H1 (cell line): ENCODE measurements around the gene BCKDHB. TPM values are rescaled to one million over a fixed set of nuclear protein-coding genes. Genes with fewer than 3 reads are reported as not detected.

Source experiments
- CTCF ChIA-PET: fragments of 300-600 bp; sonication (Branson Sonifier 250); formaldehyde crosslinking; loops from one replicate; lab custom pipeline; 2021; ENCODE audit not compliant: partially characterized antibody; lab: Charles Lee
- POLR2A ChIA-PET: fragments of 300-600 bp; sonication (Branson Sonifier 250); formaldehyde crosslinking; loops from one replicate; lab custom pipeline; 2021; ENCODE audit warnings: inconsistent platforms; ENCODE audit not compliant: partially characterized antibody; lab: Charles Lee
- DNase-seq, 2 experiments: peaks; one replicate each; pipeline versions ENCODE4 v3.0.0 to v3.0.0-alpha.2; 2010 to 2022; ENCODE audit warnings: low spot score in 2 of 2, low read depth in 1 of 2, mixed read lengths in 1 of 2
- FAIRE-seq: peaks from 2 replicates; lab custom pipeline; 2011; peaks lifted over from hg19 to GRCh38; lab: Jason Lieb, UNC
- H2AFZ ChIP-seq: 2 replicates; pipeline ENCODE4 v1.8.1; 2012; ENCODE audit warnings: low read length, inconsistent platforms
- H2AK5ac ChIP-seq: 2 replicates; pipeline ENCODE4 v1.6.1; 2013; ENCODE audit warnings: low read depth, low read length
- H2BK120ac ChIP-seq: replicated peaks from 2 replicates; pipeline ENCODE3; 2013; ENCODE audit warnings: low read depth, low read length, inconsistent platforms
- H2BK12ac ChIP-seq: 2 replicates; pipeline ENCODE4 v1.6.1; 2013; ENCODE audit warnings: low read depth, low read length
- H2BK15ac ChIP-seq: 2 replicates; pipeline ENCODE4 v1.6.1; 2013; ENCODE audit warnings: low read length
- H2BK20ac ChIP-seq: 2 replicates; pipeline ENCODE4 v1.6.1; 2013; ENCODE audit warnings: low read length
- H2BK5ac ChIP-seq: 2 replicates; pipeline ENCODE4 v1.6.1; 2013; ENCODE audit warnings: low read depth, low read length
- H3K14ac ChIP-seq: 2 replicates; pipeline ENCODE4 v1.6.1; 2013; ENCODE audit warnings: inconsistent platforms; ENCODE audit not compliant: insufficient read length
- H3K18ac ChIP-seq: 2 replicates; pipeline ENCODE4 v1.6.1; 2013; ENCODE audit warnings: low read length; ENCODE audit errors: extremely low read depth
- H3K23ac ChIP-seq: 2 replicates; pipeline ENCODE4 v1.6.1; 2013; ENCODE audit warnings: inconsistent platforms; ENCODE audit not compliant: insufficient read length
- H3K23me2 ChIP-seq: 2 replicates; pipeline ENCODE4 v1.6.1; 2013; ENCODE audit warnings: low read depth, low read length
- H3K27ac ChIP-seq: 2 replicates; pipeline ENCODE4 v1.6.1; 2011; ENCODE audit warnings: low read depth, low read length, inconsistent platforms
- H3K27me3 ChIP-seq, 4 experiments: replicated peaks in 1 of 4; 1 replicate in 1 of 4; 2 replicates in 3 of 4; pipeline versions ENCODE4 v1.6.1 to v1.8.1; 2011 to 2013; ENCODE audit warnings: low read length in 3 of 4, mild to moderate bottlenecking in 3 of 4, inconsistent platforms in 2 of 4, mixed read lengths in 2 of 4, moderate library complexity in 1 of 4; ENCODE audit not compliant: control insufficient read depth in 3 of 4, insufficient read depth in 3 of 4; ENCODE audit errors: extremely low read depth in 1 of 4
- H3K36me3 ChIP-seq, 4 experiments: 2 replicates each; pipeline versions ENCODE4 v1.6.1 to v1.8.1; 2011 to 2013; ENCODE audit warnings: mild to moderate bottlenecking in 4 of 4, low read length in 3 of 4, moderate library complexity in 2 of 4, control low read depth in 1 of 4, inconsistent platforms in 1 of 4; ENCODE audit not compliant: insufficient read depth in 4 of 4, control insufficient read depth in 2 of 4
- H3K4ac ChIP-seq: replicated peaks from 2 replicates; pipeline ENCODE3; 2013; ENCODE audit warnings: low read length, low read depth, mixed read lengths, inconsistent platforms; ENCODE audit not compliant: insufficient read length
- H3K4me1 ChIP-seq, 4 experiments: replicated peaks in 1 of 4; 1 replicate in 1 of 4; 2 replicates in 3 of 4; pipeline versions ENCODE4 v1.6.1 to v1.8.1; 2011 to 2013; ENCODE audit warnings: low read length in 3 of 4, inconsistent platforms in 2 of 4, mixed read lengths in 1 of 4; ENCODE audit not compliant: insufficient read depth in 4 of 4, control insufficient read depth in 3 of 4
- H3K4me2 ChIP-seq, 2 experiments: 2 replicates each; pipeline versions ENCODE4 v1.6.1 to v1.8.1; 2011 to 2013; ENCODE audit warnings: low read depth in 2 of 2, low read length in 2 of 2, control low read depth in 1 of 2, inconsistent platforms in 1 of 2, mild to moderate bottlenecking in 1 of 2; ENCODE audit not compliant: insufficient read depth in 1 of 2
- H3K4me3 ChIP-seq, 4 experiments: fragments of 200-600, 300-600 bp in 1 of 4; sonication (generic), shearing (Covaris generic), sonication (Bioruptor Twin) in 1 of 4; 2 replicates each; pipeline versions ENCODE4 v1.5.1 to v1.8.1; 2011 to 2016; ENCODE audit warnings: low read length in 4 of 4, low read depth in 3 of 4, control low read depth in 2 of 4, inconsistent platforms in 2 of 4, mild to moderate bottlenecking in 2 of 4, mixed read lengths in 1 of 4, moderate library complexity in 1 of 4; ENCODE audit not compliant: insufficient read depth in 2 of 4; ENCODE audit errors: extremely low read depth in 1 of 4
- H3K56ac ChIP-seq: replicated peaks from 2 replicates; pipeline ENCODE3; 2013; ENCODE audit warnings: low read depth, mild to moderate bottlenecking, mixed read lengths, low read length, inconsistent platforms; ENCODE audit not compliant: insufficient read length
- H3K79me1 ChIP-seq: 2 replicates; pipeline ENCODE4 v1.6.1; 2013; ENCODE audit warnings: low read depth, low read length, control low read depth
- H3K79me2 ChIP-seq, 2 experiments: 2 replicates each; pipeline versions ENCODE4 v1.6.1 to v1.8.1; 2012 to 2013; ENCODE audit warnings: low read length in 2 of 2, mild to moderate bottlenecking in 2 of 2, inconsistent platforms in 1 of 2; ENCODE audit not compliant: insufficient read depth in 2 of 2, control insufficient read depth in 1 of 2
- H3K9ac ChIP-seq, 4 experiments: replicated peaks in 1 of 4; 1 replicate in 1 of 4; 2 replicates in 3 of 4; pipeline versions ENCODE4 v1.6.1 to v1.8.1; 2011 to 2013; ENCODE audit warnings: low read depth in 3 of 4, low read length in 3 of 4, control low read depth in 2 of 4, mild to moderate bottlenecking in 2 of 4, moderate library complexity in 2 of 4, inconsistent platforms in 1 of 4; ENCODE audit errors: extremely low read depth in 1 of 4
- H3K9me3 ChIP-seq, 2 experiments: 2 replicates each; pipeline versions ENCODE4 v1.6.1 to v1.8.1; 2012 to 2013; ENCODE audit warnings: mild to moderate bottlenecking in 2 of 2, moderate library complexity in 2 of 2, control low read depth in 1 of 2, inconsistent platforms in 1 of 2, low read depth in 1 of 2, low read length in 1 of 2, mixed read lengths in 1 of 2; ENCODE audit not compliant: insufficient read depth in 2 of 2
- H4K20me1 ChIP-seq, 2 experiments: replicated peaks in 1 of 2; 2 replicates each; pipeline versions ENCODE3 to v1.8.1; 2011 to 2013; ENCODE audit warnings: inconsistent platforms in 2 of 2, low read length in 2 of 2, mild to moderate bottlenecking in 1 of 2; ENCODE audit not compliant: insufficient read depth in 2 of 2, control insufficient read depth in 1 of 2
- H4K5ac ChIP-seq: 2 replicates; pipeline ENCODE4 v1.6.1; 2013; ENCODE audit warnings: low read length, low read depth, mixed read lengths, inconsistent platforms; ENCODE audit not compliant: insufficient read length
- H4K8ac ChIP-seq: 2 replicates; pipeline ENCODE4 v1.8.0; 2013; ENCODE audit warnings: mild to moderate bottlenecking, moderate library complexity, low read length, inconsistent platforms; ENCODE audit not compliant: insufficient read depth; ENCODE audit errors: extremely low read depth
- H4K91ac ChIP-seq: replicated peaks from 2 replicates; pipeline ENCODE3; 2013; ENCODE audit warnings: low read length, mixed read lengths, inconsistent platforms; ENCODE audit not compliant: insufficient read length
- BACH1 ChIP-seq: IDR thresholded peaks from 2 replicates; pipeline ENCODE4 v1.6.1; 2012; ENCODE audit warnings: low read length, improper control_type of control experiment
- BCL11A ChIP-seq, 2 experiments: IDR thresholded peaks; one replicate each; pipeline ENCODE4 v1.6.1; 2011; ENCODE audit warnings: low read depth in 2 of 2, low read length in 2 of 2, mild to moderate bottlenecking in 2 of 2
- EP300 ChIP-seq, 2 experiments: IDR thresholded peaks; 1 replicate in 1 of 2; 2 replicates in 1 of 2; pipeline ENCODE4 v1.6.1; 2011 to 2012; ENCODE audit warnings: low read depth in 2 of 2, low read length in 2 of 2, mild to moderate bottlenecking in 2 of 2, borderline replicate concordance in 1 of 2, inconsistent platforms in 1 of 2, moderate library complexity in 1 of 2
- EZH2 ChIP-seq: fragments of 200-600 bp; sonication (generic); IDR thresholded peaks from 2 replicates; pipeline ENCODE4 v1.7.1; 2012; ENCODE audit warnings: low read depth, mild to moderate bottlenecking, moderate library complexity, low read length, inconsistent platforms; ENCODE audit not compliant: severe bottlenecking
- GTF2F1 ChIP-seq: IDR thresholded peaks from 2 replicates; pipeline ENCODE4 v1.6.1; 2012; ENCODE audit warnings: low read depth, low read length, improper control_type of control experiment, borderline replicate concordance
- JUND ChIP-seq: IDR thresholded peaks from 2 replicates; pipeline ENCODE4 v1.6.1; 2011; ENCODE audit warnings: mild to moderate bottlenecking, improper control_type of control experiment, low read length
- KDM4A ChIP-seq: IDR thresholded peaks from one replicate; pipeline ENCODE4 v1.7.1; 2012; ENCODE audit warnings: low read depth, mild to moderate bottlenecking, moderate library complexity, low read length, inconsistent platforms; ENCODE audit not compliant: severe bottlenecking
- NANOG ChIP-seq: IDR thresholded peaks from 2 replicates; pipeline ENCODE4 v1.6.1; 2011; ENCODE audit warnings: low read length, low read depth, mild to moderate bottlenecking, inconsistent platforms; ENCODE audit not compliant: insufficient read depth, poor library complexity, severe bottlenecking
- SP2 ChIP-seq: IDR thresholded peaks from 2 replicates; pipeline ENCODE4 v1.6.1; 2012; ENCODE audit warnings: mild to moderate bottlenecking, low read length, inconsistent platforms
- SUZ12 ChIP-seq: fragments of 200-600 bp; sonication (generic); IDR thresholded peaks from 2 replicates; pipeline ENCODE4 v1.6.1; 2012; ENCODE audit warnings: mild to moderate bottlenecking, inconsistent platforms, low read length, moderate library complexity, mixed read lengths
- TAF7 ChIP-seq: optimal IDR thresholded peaks from 2 replicates; pipeline ENCODE3; 2011; ENCODE audit warnings: low read depth, mild to moderate bottlenecking, inconsistent platforms, low read length, moderate library complexity, borderline replicate concordance
- USF2 ChIP-seq: IDR thresholded peaks from 2 replicates; pipeline ENCODE4 v1.6.1; 2011; ENCODE audit warnings: low read length, improper control_type of control experiment
- ZNF274 ChIP-seq: IDR thresholded peaks from 2 replicates; pipeline ENCODE4 v1.7.0; 2012; ENCODE audit warnings: low read length, borderline replicate concordance; ENCODE audit errors: extremely low read depth
- WGBS, 2 experiments: shearing (Covaris generic) in 1 of 2; methylation state at CpG; one replicate each; pipeline versions ENCODE4 v1.1.6 to v1.1.7; 2013 to 2015; ENCODE audit warnings: low lambda C conversion rate in 2 of 2, mixed read lengths in 2 of 2, inconsistent platforms in 1 of 2, low coverage in 1 of 2, missing lambda C conversion rate in 1 of 2; ENCODE audit not compliant: insufficient replicate concordance in 2 of 2, insufficient coverage in 1 of 2, insufficient read length in 1 of 2; ENCODE audit errors: extremely low coverage in 1 of 2, missing lambda C conversion rate in 1 of 2; 5-methylcytosine and 5-hydroxymethylcytosine counted together
- polyA plus RNA-seq, 7 experiments: library from polyadenylated mRNA; depleted of rRNA in 3 of 7; stranded (reverse) in 5 of 7; unstranded in 2 of 7; fragments of >200 nt in 5 of 7; fragments of 200-250 nt in 2 of 7; gene quantifications; 1 replicate in 5 of 7; 2 replicates in 1 of 7; 4 replicates in 1 of 7; pipeline versions ENCODE4 v1.2.1 to v1.2.3, GENCODE V29; 2011 to 2013; ENCODE audit warnings: missing spikeins in 2 of 7, mixed read lengths in 2 of 7
- total RNA-seq: library from RNA; stranded (reverse); fragmentation: NEBNext Ultra II Directional; extraction: Animal tissue kit (Norgen Biotek cat#: 25700); gene quantifications from 2 replicates; pipeline ENCODE4 v1.2.1, GENCODE V29; 2021

BCKDHB gene
- total and polyA plus RNA-seq, 2 of the 8 experiments (the other 6 are each of a cell fraction or from before 2014, with no cell fraction given), result 22.1 to 30.8 TPM

- Histone ChIP-seq H3K4me3 (no peak overlapping the region), H4K8ac (no peak overlapping the region), H2BK12ac (no peak overlapping the region), H3K4ac (no peak overlapping the region), H3K4me2 (no peak overlapping the region), H2BK120ac (peak overlapping the region; percentile 33), H3K56ac (no peak overlapping the region), H3K23ac (no peak overlapping the region), H2BK15ac (no peak overlapping the region), H3K4me1 (no peaks in the 10 kb centered on the region), H4K91ac (no peak overlapping the region), H2AFZ (no peak overlapping the region), H3K9me3 (no peaks in the 10 kb centered on the region), H3K36me3 (no peaks in the 10 kb centered on the region), H2BK5ac (no peak overlapping the region), H2AK5ac (no peak overlapping the region), H2BK20ac (no peak overlapping the region), H4K20me1 (no peaks in the 10 kb centered on the region), H4K5ac (no peak overlapping the region), H3K79me1 (no peaks in the 10 kb centered on the region), H3K9ac (no peak overlapping the region), H3K14ac (no peak overlapping the region), H3K27me3 (no peaks in the 10 kb centered on the region), H3K23me2 (no peaks in the 10 kb centered on the region), H3K79me2 (no peaks in the 10 kb centered on the region), H3K18ac (no peak overlapping the region), H3K27ac (no peak overlapping the region)
- POLR2A ChIA-PET, result no interaction called here
- DNase-seq (no peak), FAIRE-seq (no peak)
- CTCF ChIA-PET, result no interaction called here
- 90% methylated on average over 2 of the region's 2 CpGs; no CpG with 5 or more reads in 1 of the 2 experiments for WGBS, 2 experiments
- TF ChIP-seq BCL11A (IDR thresholded peaks at IDR 0.05; ENCODE audit: low read depth in 2 of 2, low read length in 2 of 2) (no peak), TAF7 (no peak), GTF2F1 (no peak), JUND (no peak), NANOG (no peak), EP300 (IDR thresholded peaks at IDR 0.05; ENCODE audit: borderline replicate concordance in 1 of 2, low read depth in 2 of 2, low read length in 2 of 2) (no peak), SUZ12 (no peak), BACH1 (no peak), ZNF274 (no peak), KDM4A (no peak), EZH2 (no peak), SP2 (no peak), USF2 (no peak)
Measured at GRCh38 chr6:80321011-80321410, 214.5 kb downstream of the BCKDHB start.
